IMR-90 (cell line): ENCODE results near the gene CD14. TPM values are rescaled to one million over a fixed set of nuclear protein-coding genes. Genes with fewer than 3 reads are reported as not detected.

Experiments
- ATAC-seq: fragments of 200-7000 bp; cut with Tn5 transposase; 2 replicates; pipeline ENCODE4 v1.9.1; 2020; ENCODE audit warnings: low read depth, mild to moderate bottlenecking, moderate library complexity
- BruUV-seq: library from RNA; stranded (reverse); fragments of 400-500 nt; replicated peaks from 2 replicates; lab custom pipeline; 2021; lab: Mats Ljungman, UMichigan
- CTCF ChIA-PET: fragments of 300-600 bp; formaldehyde crosslinking; extraction: SDS; loops from one replicate; lab custom pipeline; 2021; ENCODE audit warnings: antibody characterized with exemption; lab: Yijun Ruan, JAX
- POLR2A ChIA-PET: fragments of 300-600 bp; sonication (Branson Sonifier 250); formaldehyde crosslinking; loops from one replicate; lab custom pipeline; 2022; ENCODE audit warnings: antibody characterized with exemption; ENCODE audit not compliant: unreplicated experiment; lab: Charles Lee
- DNase-seq: peaks from one replicate; pipeline ENCODE4 v3.0.0; 2013
- H2AFZ ChIP-seq: replicated peaks from 2 replicates; pipeline ENCODE3; 2013; ENCODE audit warnings: low read length, mild to moderate bottlenecking; ENCODE audit not compliant: poor library complexity
- H2AK5ac ChIP-seq: 2 replicates; pipeline ENCODE4 v1.6.1; 2013; ENCODE audit warnings: low read depth, low read length, inconsistent platforms
- H2AK9ac ChIP-seq: replicated peaks from 2 replicates; pipeline ENCODE3; 2013; ENCODE audit warnings: mild to moderate bottlenecking, low read depth, low read length, moderate library complexity; ENCODE audit not compliant: poor library complexity
- H2BK120ac ChIP-seq: 2 replicates; pipeline ENCODE4 v1.6.1; 2013; ENCODE audit warnings: low read depth, low read length, inconsistent platforms
- H2BK15ac ChIP-seq: 3 replicates; pipeline ENCODE4 v1.6.1; 2013; ENCODE audit warnings: low read depth, low read length, inconsistent platforms
- H2BK20ac ChIP-seq: 2 replicates; pipeline ENCODE4 v1.6.1; 2013; ENCODE audit warnings: low read depth, mild to moderate bottlenecking, inconsistent platforms, low read length, moderate library complexity
- H2BK5ac ChIP-seq: 2 replicates; pipeline ENCODE4 v1.6.1; 2013; ENCODE audit warnings: mild to moderate bottlenecking, low read depth, low read length, inconsistent platforms; ENCODE audit not compliant: poor library complexity, severe bottlenecking
- H3K14ac ChIP-seq: replicated peaks from 2 replicates; pipeline ENCODE4 v1.6.1; 2013; ENCODE audit warnings: low read depth, low read length, inconsistent platforms
- H3K18ac ChIP-seq: 2 replicates; pipeline ENCODE4 v1.6.1; 2013; ENCODE audit warnings: low read depth, low read length, control low read depth
- H3K23ac ChIP-seq: 2 replicates; pipeline ENCODE4 v1.6.1; 2013; ENCODE audit warnings: low read depth, low read length, inconsistent platforms
- H3K27ac ChIP-seq: 2 replicates; pipeline ENCODE4 v1.5.1; 2013; ENCODE audit warnings: mild to moderate bottlenecking, control low read depth, low read length; ENCODE audit not compliant: insufficient read depth
- H3K27me3 ChIP-seq: 2 replicates; pipeline ENCODE4 v1.6.1; 2013; ENCODE audit warnings: low read length; ENCODE audit not compliant: control insufficient read depth, insufficient read depth
- H3K36me3 ChIP-seq: 2 replicates; pipeline ENCODE4 v1.6.1; 2013; ENCODE audit warnings: low read length, mixed read lengths; ENCODE audit not compliant: control insufficient read depth, insufficient read depth
- H3K4ac ChIP-seq: 2 replicates; pipeline ENCODE4 v1.6.1; 2013; ENCODE audit warnings: low read depth, low read length, inconsistent platforms
- H3K4me1 ChIP-seq: 2 replicates; pipeline ENCODE4 v1.6.1; 2013; ENCODE audit warnings: low read length, mixed read lengths; ENCODE audit not compliant: control insufficient read depth, insufficient read depth
- H3K4me2 ChIP-seq: 2 replicates; pipeline ENCODE4 v1.6.1; 2013; ENCODE audit warnings: low read depth, mild to moderate bottlenecking, control low read depth, low read length, moderate library complexity
- H3K4me3 ChIP-seq: 2 replicates; pipeline ENCODE4 v1.5.1; 2013; ENCODE audit warnings: low read depth, mild to moderate bottlenecking, control low read depth, low read length, moderate library complexity; ENCODE audit not compliant: insufficient read depth
- H3K56ac ChIP-seq: 2 replicates; pipeline ENCODE4 v1.6.1; 2013; ENCODE audit warnings: low read length, inconsistent platforms; ENCODE audit not compliant: insufficient read depth; ENCODE audit errors: extremely low read depth
- H3K79me1 ChIP-seq, 2 experiments: 2 replicates each; pipeline ENCODE4 v1.6.1; 2013; ENCODE audit warnings: low read length in 2 of 2, inconsistent platforms in 1 of 2, low read depth in 1 of 2
- H3K9ac ChIP-seq: 2 replicates; pipeline ENCODE4 v1.6.1; 2013; ENCODE audit warnings: low read depth, low read length, control low read depth
- H3K9me1 ChIP-seq: 2 replicates; pipeline ENCODE4 v1.6.1; 2013; ENCODE audit warnings: low read length, inconsistent platforms; ENCODE audit not compliant: insufficient read depth
- H3K9me3 ChIP-seq: 2 replicates; pipeline ENCODE4 v1.6.1; 2013; ENCODE audit warnings: low read length; ENCODE audit not compliant: control insufficient read depth, insufficient read depth
- H4K20me1 ChIP-seq: 2 replicates; pipeline ENCODE4 v1.6.1; 2013; ENCODE audit warnings: low read length, inconsistent platforms; ENCODE audit not compliant: insufficient read depth
- H4K5ac ChIP-seq: 2 replicates; pipeline ENCODE4 v1.6.1; 2013; ENCODE audit warnings: mild to moderate bottlenecking, low read depth, low read length, control low read depth
- H4K8ac ChIP-seq, 2 experiments: 2 replicates each; pipeline ENCODE4 v1.6.1; 2013; ENCODE audit warnings: low read depth in 2 of 2, low read length in 2 of 2, control low read depth in 1 of 2, inconsistent platforms in 1 of 2
- H4K91ac ChIP-seq: 2 replicates; pipeline ENCODE4 v1.6.1; 2013; ENCODE audit warnings: low read depth, low read length, inconsistent platforms; ENCODE audit not compliant: insufficient read depth
- BHLHE40 ChIP-seq: fragments of 150-350 bp; IDR thresholded peaks from 2 replicates; pipeline ENCODE4 v1.6.1; 2016; ENCODE audit warnings: mild to moderate bottlenecking, low read depth, low read length
- CEBPB ChIP-seq: IDR thresholded peaks from 2 replicates; pipeline ENCODE4 v1.6.1; 2012; ENCODE audit warnings: low read depth, low read length, improper control_type of control experiment
- CHD1 ChIP-seq: IDR thresholded peaks from 2 replicates; pipeline ENCODE4 v1.6.1; 2012; ENCODE audit warnings: low read depth, low read length, improper control_type of control experiment
- FOS ChIP-seq: fragments of 150-350 bp; IDR thresholded peaks from 2 replicates; pipeline ENCODE4 v1.6.1; 2016; ENCODE audit warnings: low read depth, low read length
- MAFK ChIP-seq: IDR thresholded peaks from 2 replicates; pipeline ENCODE4 v1.6.1; 2012; ENCODE audit warnings: low read depth, low read length, improper control_type of control experiment
- MAZ ChIP-seq: IDR thresholded peaks from 2 replicates; pipeline ENCODE4 v1.6.1; 2012; ENCODE audit warnings: low read depth, mild to moderate bottlenecking, low read length, improper control_type of control experiment, moderate library complexity, borderline replicate concordance
- MXI1 ChIP-seq: IDR thresholded peaks from 2 replicates; pipeline ENCODE4 v1.6.1; 2012; ENCODE audit warnings: low read depth, mild to moderate bottlenecking, low read length, moderate library complexity, borderline replicate concordance
- NFE2L2 ChIP-seq: fragments of 150-350 bp; IDR thresholded peaks from 2 replicates; pipeline ENCODE4 v1.6.1; 2016; ENCODE audit warnings: low read depth, mild to moderate bottlenecking, low read length
- POLR2A ChIP-seq: IDR thresholded peaks from 2 replicates; pipeline ENCODE4 v1.6.1; 2012; ENCODE audit warnings: mild to moderate bottlenecking, low read depth, low read length
- RAD21 ChIP-seq: IDR thresholded peaks from 2 replicates; pipeline ENCODE4 v1.6.1; 2012; ENCODE audit warnings: low read length, improper control_type of control experiment
- RCOR1 ChIP-seq: IDR thresholded peaks from 2 replicates; pipeline ENCODE4 v1.6.1; 2012; ENCODE audit warnings: mild to moderate bottlenecking, low read length, improper control_type of control experiment; ENCODE audit not compliant: insufficient replicate concordance
- RFX5 ChIP-seq: IDR thresholded peaks from 2 replicates; pipeline ENCODE4 v1.8.0; 2012; ENCODE audit warnings: low read depth, mild to moderate bottlenecking, low read length, moderate library complexity
- SMC3 ChIP-seq: fragments of 150-350 bp; IDR thresholded peaks from 2 replicates; pipeline ENCODE4 v1.6.1; 2016; ENCODE audit warnings: low read depth, mild to moderate bottlenecking, antibody characterized with exemption, low read length, moderate library complexity
- WGBS, 2 experiments: methylation state at CpG; one replicate each; pipeline versions ENCODE4 v1.1.5 to v1.1.7; 2013; ENCODE audit warnings: missing lambda C conversion rate in 2 of 2; ENCODE audit not compliant: insufficient read length in 1 of 2; ENCODE audit errors: extremely low coverage in 2 of 2; 5-methylcytosine and 5-hydroxymethylcytosine counted together
- dilution Hi-C: fragments of 300-500 bp; cut with HindIII; formaldehyde crosslinking; loops from one replicate; pipeline ENCODE4 v1.14.3; 2018; ENCODE audit warnings: low sequenced_read_pairs; ENCODE audit not compliant: unreplicated experiment
- in situ Hi-C: fragments of 300-500 bp; cut with MboI; formaldehyde crosslinking; loops from 3 replicates; pipeline ENCODE4 v1.14.3; 2019; ENCODE audit warnings: low sequenced_read_pairs, inconsistent platforms, mixed read lengths
- intact Hi-C: fragments of 100-400 bp; cut with micrococcal nuclease; formaldehyde crosslinking; loops from 2 replicates; pipeline ENCODE4 v1.10.0; 2022
- polyA plus RNA-seq, 3 experiments: library from polyadenylated mRNA; depleted of rRNA; stranded (reverse); fragments of >200 nt; gene quantifications; 2 replicates each; pipeline ENCODE4 v1.2.3, GENCODE V29; 2012; ENCODE audit warnings: low replicate concordance in 1 of 3
- total RNA-seq: library from RNA; depleted of rRNA; stranded (reverse); fragments of >200 nt; gene quantifications from 2 replicates; pipeline ENCODE4 v1.2.3, GENCODE V29; 2012
- TF ChIP-seq, protein P1 (sequence below): fragments of 150-350 bp; IDR thresholded peaks from 2 replicates; pipeline ENCODE4 v1.6.1; 2017; ENCODE audit warnings: mild to moderate bottlenecking, antibody characterized with exemption, low read length, low read depth
- TF ChIP-seq, protein P2 (sequence below): fragments of 150-350 bp; IDR thresholded peaks from 2 replicates; pipeline ENCODE4 v1.6.1; 2016; ENCODE audit warnings: low read depth, mild to moderate bottlenecking, low read length, moderate library complexity, borderline replicate concordance
- TF ChIP-seq, protein P3 (sequence below): conservative IDR thresholded peaks from 2 replicates; pipeline ENCODE4 v1.5.1; 2012; ENCODE audit warnings: mild to moderate bottlenecking, low read depth, low read length, improper control_type of control experiment

The CD14 gene
- total and polyA plus RNA-seq, 2 of the 4 experiments (the other 2 are of a cell fraction), result 0.17 to 0.18 TPM

DNA sequence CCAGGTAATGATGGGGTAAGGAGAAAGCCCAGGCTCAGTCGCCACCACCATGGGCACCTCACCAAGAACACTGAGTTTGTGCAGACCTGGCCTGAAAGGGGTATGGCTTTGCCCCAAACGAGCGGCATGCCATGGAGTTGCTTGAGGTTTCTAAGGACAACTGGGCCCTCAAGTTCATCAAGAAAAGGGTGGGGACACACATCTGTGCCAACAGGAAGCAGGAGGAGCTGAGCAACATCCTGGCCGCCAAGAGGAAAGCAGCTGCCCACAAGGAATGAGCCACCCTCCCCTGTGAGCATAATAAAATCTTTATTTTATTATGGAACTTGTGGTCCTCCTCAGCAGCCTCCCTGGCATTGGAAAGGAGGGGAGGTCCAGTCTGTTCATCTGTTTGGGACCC lies 23.8 kb downstream of the CD14 start:
- H3K56ac ChIP-seq, result no peak overlapping the region
- no peak overlapping the region for H2BK15ac ChIP-seq
- no peak overlapping the region for H3K18ac ChIP-seq
- peaks cover 2% of the 10 kb centered on the region; the same call in 1 of the 2 replicates for H3K4me1 ChIP-seq
- no peak overlapping the region for H2AFZ ChIP-seq
- no TSS peak for BruUV-seq
- H4K91ac ChIP-seq, result no peak overlapping the region
- H3K4ac ChIP-seq, result no peak overlapping the region
- DNase-seq (no peak), ATAC-seq (no peak)
- no peak overlapping the region for H3K4me2 ChIP-seq
- H3K36me3 ChIP-seq, result no peaks in the 10 kb centered on the region
- no peak overlapping the region for H4K5ac ChIP-seq
- no peak overlapping the region for H3K27ac ChIP-seq
- H3K4me3 ChIP-seq, result no peak overlapping the region
- H3K79me1 ChIP-seq, result no peaks in the 10 kb centered on the region
- no peak overlapping the region for H3K14ac ChIP-seq
- H2AK9ac ChIP-seq, result no peak overlapping the region
- in situ Hi-C loops (no loop called here), intact Hi-C loops (no loop called here), dilution Hi-C loops (no loop called here)
- peaks cover 6% of the 10 kb centered on the region for H3K27me3 ChIP-seq
- no peaks in the 10 kb centered on the region for H3K9me3 ChIP-seq
- H2BK20ac ChIP-seq, result no peak overlapping the region
- TF ChIP-seq MXI1 (no peak), RAD21 (no peak), MAFK (no peak), CEBPB (no peak), RFX5 (no peak), BHLHE40 (no peak), RCOR1 (no peak), CHD1 (no peak), POLR2A (no peak), NFE2L2 (no peak), MAZ (no peak), SMC3 (no peak), FOS (no peak)
- TF ChIP-seq, protein P1, sequence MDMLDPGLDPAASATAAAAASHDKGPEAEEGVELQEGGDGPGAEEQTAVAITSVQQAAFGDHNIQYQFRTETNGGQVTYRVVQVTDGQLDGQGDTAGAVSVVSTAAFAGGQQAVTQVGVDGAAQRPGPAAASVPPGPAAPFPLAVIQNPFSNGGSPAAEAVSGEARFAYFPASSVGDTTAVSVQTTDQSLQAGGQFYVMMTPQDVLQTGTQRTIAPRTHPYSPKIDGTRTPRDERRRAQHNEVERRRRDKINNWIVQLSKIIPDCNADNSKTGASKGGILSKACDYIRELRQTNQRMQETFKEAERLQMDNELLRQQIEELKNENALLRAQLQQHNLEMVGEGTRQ, result no peak
- TF ChIP-seq, protein P2, sequence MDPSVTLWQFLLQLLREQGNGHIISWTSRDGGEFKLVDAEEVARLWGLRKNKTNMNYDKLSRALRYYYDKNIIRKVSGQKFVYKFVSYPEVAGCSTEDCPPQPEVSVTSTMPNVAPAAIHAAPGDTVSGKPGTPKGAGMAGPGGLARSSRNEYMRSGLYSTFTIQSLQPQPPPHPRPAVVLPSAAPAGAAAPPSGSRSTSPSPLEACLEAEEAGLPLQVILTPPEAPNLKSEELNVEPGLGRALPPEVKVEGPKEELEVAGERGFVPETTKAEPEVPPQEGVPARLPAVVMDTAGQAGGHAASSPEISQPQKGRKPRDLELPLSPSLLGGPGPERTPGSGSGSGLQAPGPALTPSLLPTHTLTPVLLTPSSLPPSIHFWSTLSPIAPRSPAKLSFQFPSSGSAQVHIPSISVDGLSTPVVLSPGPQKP, result no peak
- TF ChIP-seq, protein P3, sequence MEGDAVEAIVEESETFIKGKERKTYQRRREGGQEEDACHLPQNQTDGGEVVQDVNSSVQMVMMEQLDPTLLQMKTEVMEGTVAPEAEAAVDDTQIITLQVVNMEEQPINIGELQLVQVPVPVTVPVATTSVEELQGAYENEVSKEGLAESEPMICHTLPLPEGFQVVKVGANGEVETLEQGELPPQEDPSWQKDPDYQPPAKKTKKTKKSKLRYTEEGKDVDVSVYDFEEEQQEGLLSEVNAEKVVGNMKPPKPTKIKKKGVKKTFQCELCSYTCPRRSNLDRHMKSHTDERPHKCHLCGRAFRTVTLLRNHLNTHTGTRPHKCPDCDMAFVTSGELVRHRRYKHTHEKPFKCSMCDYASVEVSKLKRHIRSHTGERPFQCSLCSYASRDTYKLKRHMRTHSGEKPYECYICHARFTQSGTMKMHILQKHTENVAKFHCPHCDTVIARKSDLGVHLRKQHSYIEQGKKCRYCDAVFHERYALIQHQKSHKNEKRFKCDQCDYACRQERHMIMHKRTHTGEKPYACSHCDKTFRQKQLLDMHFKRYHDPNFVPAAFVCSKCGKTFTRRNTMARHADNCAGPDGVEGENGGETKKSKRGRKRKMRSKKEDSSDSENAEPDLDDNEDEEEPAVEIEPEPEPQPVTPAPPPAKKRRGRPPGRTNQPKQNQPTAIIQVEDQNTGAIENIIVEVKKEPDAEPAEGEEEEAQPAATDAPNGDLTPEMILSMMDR, result no peak
- CTCF ChIA-PET, result interaction anchor here (0.6 kb wide), 1 partner anchor 24 kb away, joined by 3 read pairs; no protein-coding TSS in a partner anchor
- H4K8ac ChIP-seq, result no peak overlapping the region
- no peaks in the 10 kb centered on the region for H3K9me1 ChIP-seq
- H2BK5ac ChIP-seq, result no peak overlapping the region
- no peak overlapping the region for H2AK5ac ChIP-seq
- POLR2A ChIA-PET, result no interaction called here
- H4K20me1 ChIP-seq, result no peaks in the 10 kb centered on the region
- no peak overlapping the region for H3K23ac ChIP-seq
- H3K9ac ChIP-seq, result no peak overlapping the region
- H2BK120ac ChIP-seq, result no peak overlapping the region
- WGBS, 2 experiments, result 50% methylated on average over 2 of the region's 4 CpGs; no CpG with 5 or more reads in 1 of the 2 experiments
